Caco-2 (cell line): ENCODE measurements around the gene CHKB. TPM values are rescaled to one million over a fixed set of nuclear protein-coding genes. Genes with fewer than 3 reads are reported as not detected.
A peak's percentile ranks its signal among the peaks of the same experiment; 100 is the strongest.

Source experiments
- BruUV-seq: library from RNA; stranded (reverse); fragments of 400-500 nt; replicated peaks from 2 replicates; lab custom pipeline; 2021; lab: Mats Ljungman, UMichigan
- CTCF ChIA-PET: fragments of 300-600 bp; sonication (Branson Sonifier 250); formaldehyde crosslinking; loops from one replicate; lab custom pipeline; 2022; ENCODE audit warnings: antibody characterized with exemption; lab: Charles Lee
- POLR2A ChIA-PET: fragments of 300-600 bp; sonication (Branson Sonifier 250); formaldehyde crosslinking; loops from one replicate; lab custom pipeline; 2022; ENCODE audit warnings: antibody characterized with exemption; lab: Charles Lee
- DNase-seq, 2 experiments: peaks; one replicate each; pipeline versions ENCODE4 v3.0.0 to v3.0.0-alpha.2; 2020 to 2022
- H3K27me3 ChIP-seq: replicated peaks from 2 replicates; pipeline ENCODE4 v1.6.0; 2011; ENCODE audit warnings: low read length; ENCODE audit not compliant: control insufficient read depth, insufficient read depth
- H3K36me3 ChIP-seq: 2 replicates; pipeline ENCODE4 v1.5.1; 2011; ENCODE audit warnings: low read length; ENCODE audit not compliant: control insufficient read depth, insufficient read depth
- H3K4me1 ChIP-seq: fragments of 250-450 bp; sonication (Bioruptor Pico); 2 replicates; pipeline ENCODE4 v1.5.1; 2020; ENCODE audit warnings: mild to moderate bottlenecking
- H3K4me3 ChIP-seq: 2 replicates; pipeline ENCODE4 v1.5.1; 2011; ENCODE audit warnings: low read depth, mild to moderate bottlenecking, control low read depth, low read length
- H3K9me3 ChIP-seq: fragments of 250-450 bp; sonication (Bioruptor Pico); 2 replicates; pipeline ENCODE4 v1.5.1; 2020; ENCODE audit warnings: mild to moderate bottlenecking, moderate library complexity
- H3K27ac Mint-ChIP-seq: one replicate; pipeline ENCODE4 v1.8.0; 2022; ENCODE audit warnings: mixed read lengths; ENCODE audit not compliant: unreplicated experiment
- H3K27me3 Mint-ChIP-seq: one replicate; pipeline ENCODE4 v1.8.0; 2022; ENCODE audit warnings: mixed read lengths; ENCODE audit not compliant: insufficient read depth, unreplicated experiment
- H3K36me3 Mint-ChIP-seq: one replicate; pipeline ENCODE4 v1.8.0; 2022; ENCODE audit warnings: mild to moderate bottlenecking, mixed read lengths; ENCODE audit not compliant: insufficient read depth, unreplicated experiment
- H3K4me1 Mint-ChIP-seq: one replicate; pipeline ENCODE4 v1.8.0; 2022; ENCODE audit warnings: low read depth, mixed read lengths; ENCODE audit not compliant: unreplicated experiment
- H3K4me3 Mint-ChIP-seq: one replicate; pipeline ENCODE4 v1.8.0; 2022; ENCODE audit warnings: mild to moderate bottlenecking, moderate library complexity, mixed read lengths; ENCODE audit not compliant: unreplicated experiment
- H3K9me3 Mint-ChIP-seq: one replicate; pipeline ENCODE4 v1.8.0; 2022; ENCODE audit warnings: mixed read lengths; ENCODE audit not compliant: unreplicated experiment
- CTCF ChIP-seq, 2 experiments: fragments of 200-600 bp in 1 of 2; IDR thresholded peaks; 1 replicate in 1 of 2; 2 replicates in 1 of 2; pipeline versions ENCODE4 v1.5.1 to v1.8.0; 2011 to 2022; ENCODE audit warnings: antibody characterized with exemption in 1 of 2, control low read depth in 1 of 2, inconsistent platforms in 1 of 2, low read depth in 1 of 2, low read length in 1 of 2, mild to moderate bottlenecking in 1 of 2, moderate library complexity in 1 of 2; ENCODE audit not compliant: insufficient read depth in 1 of 2, severe bottlenecking in 1 of 2, unreplicated experiment in 1 of 2
- intact Hi-C: fragments of 100-400 bp; cut with micrococcal nuclease; formaldehyde crosslinking; loops from one replicate; pipeline ENCODE4 v1.10.0; 2022; ENCODE audit not compliant: unreplicated experiment
- total RNA-seq: library from RNA; stranded (reverse); gene quantifications from 2 replicates; pipeline ENCODE4 v1.2.3, GENCODE V29; 2022

CHKB gene
- total RNA-seq, 1 experiment from 2014 or later, result 43.3 TPM

GRCh38 chr22:50532824-50533796 is 49.5 kb downstream of the CHKB start:
- peak overlapping the region; percentile 86 for H3K27ac Mint-ChIP-seq
- ChIA-PET CTCF (interaction anchor here (0.6 kb wide), 1 partner anchor 30 kb away, joined by 4 read pairs; the partner anchor contains the start of gene SYCE3), POLR2A (interaction anchor here (1.2 kb wide), 1 partner anchor 30 kb away, joined by 4 read pairs; the partner anchor contains the start of gene SYCE3)
- H3K4me1 Mint-ChIP-seq, result peaks cover 30% of the 10 kb centered on the region
- peak overlapping the region; percentile 81 for H3K4me3 Mint-ChIP-seq
- DNase-seq, result peak; percentile 45 to 62
- TF ChIP-seq CTCF (IDR thresholded peaks at IDR 0.05; ENCODE audit: insufficient read depth in 1 of 2, low read depth in 1 of 2, low read length in 1 of 2, severe bottlenecking in 1 of 2, unreplicated experiment in 1 of 2), result no peak
- Histone ChIP-seq H3K4me3 (no peak overlapping the region), H3K27me3 (no peaks in the 10 kb centered on the region), H3K36me3 (no peaks in the 10 kb centered on the region), H3K9me3 (no peaks in the 10 kb centered on the region), H3K4me1 (peaks cover 29% of the 10 kb centered on the region)
- no peaks in the 10 kb centered on the region for H3K9me3 Mint-ChIP-seq
- peaks cover 28% of the 10 kb centered on the region for H3K36me3 Mint-ChIP-seq
- BruUV-seq, result TSS peak; percentile 65
- no peaks in the 10 kb centered on the region for H3K27me3 Mint-ChIP-seq
- intact Hi-C loops, result loop anchor here (2.0 to 5.0 kb wide), 2 partner anchors 30 to 89 kb away; partner anchors contain the start of gene SYCE3

- Histone ChIP-seq H3K36me3 (no peaks in the 10 kb centered on the region), H3K4me1 (peaks cover 30% of the 10 kb centered on the region), H3K9me3 (no peaks in the 10 kb centered on the region), H3K27me3 (no peaks in the 10 kb centered on the region), H3K4me3 (peak overlapping the region; percentile 68)
- no TSS peak for BruUV-seq
- peaks cover 30% of the 10 kb centered on the region for H3K36me3 Mint-ChIP-seq
- H3K27ac Mint-ChIP-seq, result peak overlapping the region; percentile 86
- TF ChIP-seq CTCF (IDR thresholded peaks at IDR 0.05; ENCODE audit: insufficient read depth in 1 of 2, low read depth in 1 of 2, low read length in 1 of 2, severe bottlenecking in 1 of 2, unreplicated experiment in 1 of 2), result no peak
- H3K27me3 Mint-ChIP-seq, result no peaks in the 10 kb centered on the region
- no peaks in the 10 kb centered on the region for H3K9me3 Mint-ChIP-seq
- peaks cover 27% of the 10 kb centered on the region for H3K4me1 Mint-ChIP-seq
- DNase-seq, result peak; percentile 69 to 78
- intact Hi-C loops, result loop anchor here (2.0 to 5.0 kb wide), 2 partner anchors 31 to 90 kb away; partner anchors contain the start of gene SYCE3
- CTCF ChIA-PET, result interaction anchor here (0.7 to 1.0 kb wide), 3 partner anchors 24 to 89 kb away, joined by 3 to 7 read pairs (median 4); partner anchors contain the start of genes LMF2 and SYCE3
- peak overlapping the region; percentile 81 for H3K4me3 Mint-ChIP-seq
- POLR2A ChIA-PET, result interaction anchor here (0.7 to 1.5 kb wide), 5 partner anchors 15 to 238 kb away, joined by 3 to 7 read pairs (median 4); partner anchors contain the start of genes CHKB, LMF2 and SYCE3
These were observed 50.5 kb downstream of the CHKB start for GRCh38 chr22:50531962-50532674.
